Erythroblast (primary cell): ENCODE results near the gene ZNF446.
"Not testable (repeated sequence)": the region's sequence is repeated elsewhere in the genome, so short reads cannot be mapped to it uniquely, and the experiment has no call there.

Experiments used
- GATA1 ChIP-seq: IDR thresholded peaks from 2 replicates; pipeline ENCODE4 v1.6.1; 2011; ENCODE audit warnings: low read depth, mild to moderate bottlenecking, control low read depth, low read length, moderate library complexity
- POLR2A ChIP-seq: IDR thresholded peaks from 2 replicates; pipeline ENCODE4 v1.6.1; 2011; ENCODE audit warnings: mild to moderate bottlenecking, low read length

GRCh38 chr19:58507602-58508223 lies 31.6 kb downstream of the ZNF446 start:
- TF ChIP-seq POLR2A, GATA1: not testable (repeated sequence)
